ENCODE data around the gene LRRC45.
"Not testable (repeated sequence)": the region's sequence is repeated elsewhere in the genome, so short reads cannot be mapped to it uniquely, and the experiment has no call there.

LRRC45 gene

GRCh38 chr17:82036634-82037091, 13.6 kb downstream of the LRRC45 start:
- DNase-seq = no peak

- peak; percentile 92 for DNase-seq
These were observed 14.2 kb downstream of the LRRC45 start, which contains the start of gene DCXR for GRCh38 chr17:82037092-82037888. TSS of gene DCXR (minus strand) at chr17:82037697. CDS start at chr17:82037682, 15 bp downstream.

GRCh38 chr17:82037889-82038195, 14.7 kb downstream of the LRRC45 start:
- DNase-seq = no peak

- not testable (repeated sequence) for DNase-seq
These were observed 15.8 kb downstream of the LRRC45 start for GRCh38 chr17:82038796-82039409.

GRCh38 chr17:82039695-82040299, 16.7 kb downstream of the LRRC45 start:
- DNase-seq = no peak

- DNase-seq = no peak
These were observed 18.2 kb downstream of the LRRC45 start for GRCh38 chr17:82041144-82041814.

GRCh38 chr17:82042649-82043048, 19.5 kb downstream of the LRRC45 start:
- no peak for DNase-seq

- DNase-seq = no peak
These were observed 20.4 kb downstream of the LRRC45 start for GRCh38 chr17:82043507-82043906.

GRCh38 chr17:82045936-82046484, 22.9 kb downstream of the LRRC45 start:
- DNase-seq = no peak

GRCh38 chr17:82046903-82047302, 23.8 kb downstream of the LRRC45 start:
- no peak for DNase-seq

- DNase-seq = no peak
These were observed 24.3 kb downstream of the LRRC45 start for GRCh38 chr17:82047379-82047778.

- no peak for DNase-seq
These were observed 24.9 kb downstream of the LRRC45 start for GRCh38 chr17:82047914-82048570.

GRCh38 chr17:82048571-82048971, 25.5 kb downstream of the LRRC45 start:
- no peak for DNase-seq

GRCh38 chr17:82049106-82049505, 26.0 kb downstream of the LRRC45 start:
- DNase-seq = no peak

GRCh38 chr17:82049521-82049971, 26.4 kb downstream of the LRRC45 start:
- DNase-seq = no peak

GRCh38 chr17:82050152-82050760, 27.2 kb downstream of the LRRC45 start:
- DNase-seq = no peak

GRCh38 chr17:82050761-82051641, 27.9 kb downstream of the LRRC45 start:
- DNase-seq = no peak

- DNase-seq = peak; percentile 73
These were observed 28.9 kb downstream of the LRRC45 start, which contains the start of the genes GPS1 and RFNG for GRCh38 chr17:82051776-82052637. TSS of gene GPS1 (plus strand) at chr17:82051898. CDS start at chr17:82051932, 34 bp downstream. TSS of gene RFNG (minus strand) at chr17:82051811. CDS start at chr17:82051766, 45 bp downstream.

- DNase-seq = no peak
These were observed 29.5 kb downstream of the LRRC45 start for GRCh38 chr17:82052638-82053059.

GRCh38 chr17:82053130-82053529, 30.0 kb downstream of the LRRC45 start:
- no peak for DNase-seq
